Measurements from ENCODE around the gene SPRR2B.
"Not testable (repeated sequence)": the region's sequence is repeated elsewhere in the genome, so short reads cannot be mapped to it uniquely, and the experiment has no call there.

GRCh38 chr1:153115264-153115663 lies 43.9 kb upstream of the SPRR2B start:
- TF ChIP-seq CTCF (conservative IDR thresholded peaks at IDR 0.05); EZH2 (IDR thresholded peaks at IDR 0.05; ENCODE audit: low read depth): not testable (repeated sequence)

All from PC-9 (cell line).